Activated CD8-positive, alpha-beta memory T cell treated with anti-CD3 and anti-CD28 coated beads for 24 hours (primary cell): Measurements from ENCODE around the gene SPTSSB.

Source experiments
- DNase-seq: peaks from one replicate; pipeline ENCODE4 v3.0.0-alpha.2; 2020

SPTSSB gene

GRCh38 chr3:161371441-161372320, at the start of gene SPTSSB:
Gene SPTSSB (minus strand): TSS chr3:161371517. CDS start chr3:161346323, 25,194 bp downstream.
- DNase-seq = peak; percentile 81

- DNase-seq = no peak
Measured at GRCh38 chr3:161420746-161421145, 49.4 kb upstream of the SPTSSB start.

- no peak for DNase-seq
Measured at GRCh38 chr3:161419555-161420333, 48.4 kb upstream of the SPTSSB start.

- no peak for DNase-seq
Measured at GRCh38 chr3:161415506-161416231, 44.4 kb upstream of the SPTSSB start.

- no peak for DNase-seq
Measured at GRCh38 chr3:161414907-161415306, 43.6 kb upstream of the SPTSSB start.

- no peak for DNase-seq
Measured at GRCh38 chr3:161413855-161414210, 42.5 kb upstream of the SPTSSB start.

GRCh38 chr3:161413127-161413854, 42.0 kb upstream of the SPTSSB start:
- DNase-seq = no peak

GRCh38 chr3:161412123-161412522, 40.8 kb upstream of the SPTSSB start:
- no peak for DNase-seq

GRCh38 chr3:161409858-161410257, 38.5 kb upstream of the SPTSSB start:
- DNase-seq = no peak

GRCh38 chr3:161409069-161409468, 37.8 kb upstream of the SPTSSB start:
- no peak for DNase-seq

- no peak for DNase-seq
Measured at GRCh38 chr3:161406594-161407555, 35.6 kb upstream of the SPTSSB start.

GRCh38 chr3:161405836-161406235, 34.5 kb upstream of the SPTSSB start:
- no peak for DNase-seq

- no peak for DNase-seq
Measured at GRCh38 chr3:161405087-161405486, 33.8 kb upstream of the SPTSSB start.

- no peak for DNase-seq
Measured at GRCh38 chr3:161403251-161403650, 31.9 kb upstream of the SPTSSB start.

GRCh38 chr3:161401389-161401788, 30.1 kb upstream of the SPTSSB start:
- DNase-seq = no peak

GRCh38 chr3:161400650-161401049, 29.3 kb upstream of the SPTSSB start:
- no peak for DNase-seq

GRCh38 chr3:161395115-161396012, 24.0 kb upstream of the SPTSSB start:
- DNase-seq = no peak

- DNase-seq = no peak
Measured at GRCh38 chr3:161393803-161394202, 22.5 kb upstream of the SPTSSB start.

- no peak for DNase-seq
Measured at GRCh38 chr3:161393310-161393709, 22.0 kb upstream of the SPTSSB start.

- DNase-seq = no peak
Measured at GRCh38 chr3:161392853-161393252, 21.5 kb upstream of the SPTSSB start.
